ENCODE measurements around the gene KRT16. TPM values are rescaled to one million over a fixed set of nuclear protein-coding genes. Genes with fewer than 3 reads are reported as not detected.

KRT16 gene
- polyA plus RNA-seq, 3 donors = not detected

- Histone ChIP-seq H3K27me3 (ENCODE audit: control insufficient read depth in 2 of 2, insufficient read depth in 2 of 2, low read length in 2 of 2) (no peaks in the 10 kb centered on the region), H3K4me2 (replicated peaks; ENCODE audit: extremely low read depth, low read length, poor library complexity, severe bottlenecking) (no peak overlapping the region), H3K27ac (ENCODE audit: low read depth in 1 of 2, low read length in 2 of 2) (no peak overlapping the region), H3K4me3 (replicated peaks in 1 of 3; ENCODE audit: low read depth in 2 of 3, low read length in 3 of 3) (no peak overlapping the region), H4K20me1 (ENCODE audit: insufficient read depth, low read length) (no peaks in the 10 kb centered on the region), H2AFZ (ENCODE audit: insufficient read depth, low read depth, low read length, poor library complexity, severe bottlenecking) (no peak overlapping the region), H3K36me3 (replicated peaks in 1 of 2; ENCODE audit: control insufficient read depth in 1 of 2, insufficient read depth in 2 of 2, low read length in 2 of 2) (no peaks in the 10 kb centered on the region), H3K4me1 (ENCODE audit: control insufficient read depth in 1 of 2, insufficient read depth in 2 of 2, low read length in 2 of 2) (peaks cover 4 to 7% of the 10 kb centered on the region in 2 donors), H3K9me3 (replicated peaks in 1 of 2; ENCODE audit: control insufficient read depth in 1 of 2, insufficient read depth in 1 of 2, low read length in 2 of 2) (no peaks in the 10 kb centered on the region), H3K79me2 (ENCODE audit: insufficient read depth, low read length) (no peaks in the 10 kb centered on the region), H3K9ac (ENCODE audit: insufficient read depth, low read length, poor library complexity, severe bottlenecking) (no peak overlapping the region)
- H3K36me3 Mint-ChIP-seq = no peaks in the 10 kb centered on the region
- intact Hi-C loops (cut with micrococcal nuclease) = no loop called here
- no peak overlapping the region for H3K27ac Mint-ChIP-seq
- H3K9me3 Mint-ChIP-seq = no peaks in the 10 kb centered on the region
- no peak for TF ChIP-seq CTCF (IDR thresholded peaks at IDR 0.05)
- no peak overlapping the region for H3K4me3 Mint-ChIP-seq
- H3K4me1 Mint-ChIP-seq = peaks cover 9% of the 10 kb centered on the region
- H3K27me3 Mint-ChIP-seq (ENCODE audit: low read depth in 3 of 3) = peaks cover 0 to 4% (median 0%) of the 10 kb centered on the region in 3 donors
- DNase-seq = no peak
- 90% methylated on average over 2 of the region's 5 CpGs for WGBS (ENCODE audit: insufficient coverage)
Measured at GRCh38 chr17:41638194-41638593, 25.6 kb upstream of the KRT16 start.

- no peaks in the 10 kb centered on the region for H3K36me3 Mint-ChIP-seq
Measured at GRCh38 chr17:41636652-41637051, 24.1 kb upstream of the KRT16 start.

More at GRCh38 chr17:41636652-41637051, 24.1 kb upstream of the KRT16 start:
- H3K9ac ChIP-seq (ENCODE audit: insufficient read depth, low read length, poor library complexity, severe bottlenecking) = no peak overlapping the region
- DNase-seq = no peak
- peaks cover 4 to 7% of the 10 kb centered on the region in 2 donors for H3K4me1 ChIP-seq (ENCODE audit: control insufficient read depth in 1 of 2, insufficient read depth in 2 of 2, low read length in 2 of 2)
- no peak overlapping the region for H3K4me3 ChIP-seq (replicated peaks in 1 of 3; ENCODE audit: low read depth in 2 of 3, low read length in 3 of 3)
- H3K27me3 Mint-ChIP-seq (ENCODE audit: low read depth in 3 of 3) = peaks cover 0 to 4% (median 0%) of the 10 kb centered on the region in 3 donors
- H3K27ac ChIP-seq (ENCODE audit: low read depth in 1 of 2, low read length in 2 of 2) = no peak overlapping the region
- H2AFZ ChIP-seq (ENCODE audit: insufficient read depth, low read depth, low read length, poor library complexity, severe bottlenecking) = no peak overlapping the region
- no peaks in the 10 kb centered on the region for H3K9me3 Mint-ChIP-seq
- no peaks in the 10 kb centered on the region for H3K27me3 ChIP-seq (ENCODE audit: control insufficient read depth in 2 of 2, insufficient read depth in 2 of 2, low read length in 2 of 2)
- TF ChIP-seq CTCF (IDR thresholded peaks at IDR 0.05) = no peak
- WGBS (ENCODE audit: insufficient coverage) = 98% methylated on average over 8 of the region's 9 CpGs
- no peaks in the 10 kb centered on the region for H4K20me1 ChIP-seq (ENCODE audit: insufficient read depth, low read length)
- intact Hi-C loops (cut with micrococcal nuclease) = no loop called here
- no peak overlapping the region for H3K27ac Mint-ChIP-seq
- H3K4me1 Mint-ChIP-seq = peaks cover 9% of the 10 kb centered on the region
- no peaks in the 10 kb centered on the region for H3K36me3 ChIP-seq (replicated peaks in 1 of 2; ENCODE audit: control insufficient read depth in 1 of 2, insufficient read depth in 2 of 2, low read length in 2 of 2)
- no peak overlapping the region for H3K4me3 Mint-ChIP-seq
- no peaks in the 10 kb centered on the region for H3K79me2 ChIP-seq (ENCODE audit: insufficient read depth, low read length)
- H3K4me2 ChIP-seq (replicated peaks; ENCODE audit: extremely low read depth, low read length, poor library complexity, severe bottlenecking) = no peak overlapping the region
- no peaks in the 10 kb centered on the region for H3K9me3 ChIP-seq (replicated peaks in 1 of 2; ENCODE audit: control insufficient read depth in 1 of 2, insufficient read depth in 1 of 2, low read length in 2 of 2)

All from CD14-positive monocyte (primary cell).